Lung (tissue), 12 donors: ENCODE data around the gene ZFC3H1. TPM values are rescaled to one million over a fixed set of nuclear protein-coding genes. Genes with fewer than 3 reads are reported as not detected.
A peak's percentile ranks its signal among the peaks of the same experiment; 100 is the strongest.

Experiments used
- ATAC-seq: fragments of 200-7000 bp; cut with Tn5 transposase; one replicate; pipeline ENCODE4 v1.9.1; 2020; ENCODE audit warnings: moderate number of reproducible peaks; ENCODE audit not compliant: insufficient read depth, low FRiP score
- DNase-seq, 3 donors: peaks; one replicate each; pipeline ENCODE4 v3.0.0-alpha.2; 2013 to 2017
- H3K27ac ChIP-seq, 2 donors: one replicate each; pipeline ENCODE4 v1.5.1; 2013; ENCODE audit warnings: mild to moderate bottlenecking in 2 of 2, moderate library complexity in 2 of 2, control low read depth in 1 of 2, inconsistent platforms in 1 of 2, low read depth in 1 of 2, low read length in 1 of 2
- H3K27me3 ChIP-seq, 3 donors: one replicate each; pipeline ENCODE4 v1.5.1; 2013; ENCODE audit warnings: low read length in 2 of 3; ENCODE audit not compliant: control insufficient read depth in 3 of 3, insufficient read depth in 3 of 3
- H3K36me3 ChIP-seq, 4 donors: one replicate each; pipeline ENCODE4 v1.5.1; 2013; ENCODE audit warnings: low read length in 4 of 4, mild to moderate bottlenecking in 1 of 4, moderate library complexity in 1 of 4; ENCODE audit not compliant: control insufficient read depth in 4 of 4, insufficient read depth in 4 of 4
- H3K4me1 ChIP-seq, 5 donors: one replicate each; pipeline ENCODE4 v1.5.1; 2013; ENCODE audit warnings: low read length in 5 of 5, mild to moderate bottlenecking in 2 of 5, moderate library complexity in 1 of 5; ENCODE audit not compliant: control insufficient read depth in 5 of 5, insufficient read depth in 5 of 5
- H3K4me3 ChIP-seq: one replicate; pipeline ENCODE4 v1.5.1; 2013; ENCODE audit warnings: mild to moderate bottlenecking, control low read depth, moderate library complexity
- H3K9ac ChIP-seq, 2 donors: one replicate each; pipeline ENCODE4 v1.5.1; 2013; ENCODE audit warnings: low read length in 2 of 2, control low read depth in 1 of 2; ENCODE audit not compliant: insufficient read depth in 1 of 2
- H3K9me3 ChIP-seq, 4 donors: one replicate each; pipeline ENCODE4 v1.5.1; 2013; ENCODE audit warnings: low read length in 3 of 4, mild to moderate bottlenecking in 1 of 4, moderate library complexity in 1 of 4; ENCODE audit not compliant: control insufficient read depth in 4 of 4, insufficient read depth in 3 of 4
- CTCF ChIP-seq: IDR thresholded peaks from 2 replicates; pipeline ENCODE4 v1.5.1; 2012; ENCODE audit warnings: mild to moderate bottlenecking; ENCODE audit errors: control extremely low read depth, extremely low read depth
- WGBS, 2 donors: extraction: QIAGEN DNeasy Blood & Tissue Kit; methylation state at CpG; one replicate each; pipeline ENCODE4 v1.1.7; 2013; 5-methylcytosine and 5-hydroxymethylcytosine counted together
- polyA plus RNA-seq, 2 donors: library from polyadenylated mRNA; stranded (reverse); fragments of 200-250 nt; gene quantifications; one replicate each; pipeline ENCODE4 v1.2.1, GENCODE V29; 2013
- total RNA-seq, 2 donors: library from RNA; depleted of rRNA in 1 of 2; stranded (reverse); fragments of >200 nt in 1 of 2; gene quantifications; one replicate each; pipeline ENCODE4 v1.2.1, GENCODE V29; 2014 to 2021
- donor health status: control.
- donor health status: control.
- donor health status: Bipolar disorder and iron deficiency.
- donor health status: healthy.
- donor health status: DM: yes; HTN: yes; CAD: no.

Gene ZFC3H1
- total and polyA plus RNA-seq, 4 donors = 15.5 to 107 (median 29.6) TPM

GRCh38 chr12:71599210-71599609 lies 64.4 kb downstream of the ZFC3H1 start:
- DNase-seq = no peak
- no peak overlapping the region for H3K9ac ChIP-seq
- no peak overlapping the region for H3K27ac ChIP-seq
- no peak for TF ChIP-seq CTCF
- peaks cover 0 to 14% (median 0%) of the 10 kb centered on the region in 3 donors for H3K27me3 ChIP-seq
- no peak overlapping the region for H3K4me3 ChIP-seq
- no peaks in the 10 kb centered on the region for H3K36me3 ChIP-seq
- H3K4me1 ChIP-seq = peaks cover 0 to 4% (median 0%) of the 10 kb centered on the region in 5 donors
- peaks cover 0 to 1% (median 0%) of the 10 kb centered on the region in 4 donors for H3K9me3 ChIP-seq
- no peak for ATAC-seq

- H3K9me3 ChIP-seq = peaks cover 0 to 3% (median 1%) of the 10 kb centered on the region in 4 donors
- no peak for ATAC-seq
- DNase-seq = peak in 2 of 3 donors; percentile 19 to 23
- peaks cover 0 to 6% (median 2%) of the 10 kb centered on the region in 3 donors for H3K27me3 ChIP-seq
- TF ChIP-seq CTCF = no peak
- no peaks in the 10 kb centered on the region for H3K36me3 ChIP-seq
- no peak overlapping the region for H3K9ac ChIP-seq
- H3K4me1 ChIP-seq = peaks cover 0 to 4% (median 0%) of the 10 kb centered on the region in 5 donors
- 58 to 76% methylated on average over 5 of the region's 5 CpGs for WGBS, 2 donors
- H3K4me3 ChIP-seq = no peak overlapping the region
- no peak overlapping the region for H3K27ac ChIP-seq
These were observed 69.3 kb downstream of the ZFC3H1 start for GRCh38 chr12:71594214-71594948.

- WGBS, 2 donors = 65 to 74% methylated on average over 3 of the region's 3 CpGs
- peaks cover 0 to 3% (median under 1%) of the 10 kb centered on the region in 4 donors for H3K9me3 ChIP-seq
- no peak for DNase-seq
- TF ChIP-seq CTCF = no peak
- peaks cover 0 to 4% (median 0%) of the 10 kb centered on the region in 5 donors for H3K4me1 ChIP-seq
- H3K4me3 ChIP-seq = no peak overlapping the region
- H3K36me3 ChIP-seq = no peaks in the 10 kb centered on the region
- no peak for ATAC-seq
- H3K27ac ChIP-seq = no peak overlapping the region
- no peak overlapping the region for H3K9ac ChIP-seq
- peaks cover 0 to 2% (median 0%) of the 10 kb centered on the region in 3 donors for H3K27me3 ChIP-seq
These were observed 70.8 kb downstream of the ZFC3H1 start for GRCh38 chr12:71592841-71593240.
